HL-60/S4 (cell line): ENCODE measurements around the gene HDAC4.

Source experiments
- in situ Hi-C: fragments of 300-500 bp; cut with MboI; formaldehyde crosslinking; loops from 2 replicates; pipeline ENCODE4 v1.14.3; 2022; ENCODE audit warnings: low sequenced_read_pairs

Gene HDAC4

DNA sequence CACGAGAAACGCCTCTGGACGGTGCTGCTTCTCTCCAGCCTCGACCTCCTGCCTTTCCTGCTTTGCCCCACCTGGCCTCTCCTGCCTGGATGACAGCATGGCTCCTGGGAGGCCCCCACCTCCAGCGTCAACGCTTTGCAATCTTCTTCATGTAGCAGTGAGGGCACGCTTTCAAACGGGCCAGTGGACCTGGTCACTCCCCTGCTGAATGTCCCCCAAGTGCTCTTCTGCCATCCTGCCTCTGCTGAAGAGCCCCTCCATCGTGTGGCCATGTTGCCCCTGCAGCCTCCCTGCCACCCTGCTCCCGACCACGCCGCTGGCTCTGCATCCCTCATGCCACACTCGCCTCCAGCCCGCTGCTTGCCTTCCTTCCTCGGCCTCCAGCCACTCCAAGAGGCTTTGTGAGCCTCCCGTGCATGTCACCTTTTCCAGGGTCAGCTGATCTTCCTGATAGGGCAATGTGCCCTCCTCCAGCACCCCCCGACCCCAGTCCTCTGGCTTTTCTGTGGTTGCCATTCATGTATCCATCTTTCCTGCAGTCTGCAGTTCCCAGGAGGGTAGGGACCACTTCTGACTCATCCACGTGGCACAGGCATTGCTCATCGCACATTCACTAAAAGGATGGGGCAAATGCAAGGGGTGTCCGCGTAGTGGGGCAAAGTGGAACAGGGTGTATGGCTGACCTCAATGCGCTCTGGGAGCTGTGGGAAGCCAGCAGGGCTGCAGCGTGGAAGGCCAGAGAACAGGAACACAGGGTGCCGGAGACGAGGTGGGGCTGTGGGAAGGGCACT lies 284.2 kb downstream of the HDAC4 start:
- in situ Hi-C loops: no loop called here

DNA sequence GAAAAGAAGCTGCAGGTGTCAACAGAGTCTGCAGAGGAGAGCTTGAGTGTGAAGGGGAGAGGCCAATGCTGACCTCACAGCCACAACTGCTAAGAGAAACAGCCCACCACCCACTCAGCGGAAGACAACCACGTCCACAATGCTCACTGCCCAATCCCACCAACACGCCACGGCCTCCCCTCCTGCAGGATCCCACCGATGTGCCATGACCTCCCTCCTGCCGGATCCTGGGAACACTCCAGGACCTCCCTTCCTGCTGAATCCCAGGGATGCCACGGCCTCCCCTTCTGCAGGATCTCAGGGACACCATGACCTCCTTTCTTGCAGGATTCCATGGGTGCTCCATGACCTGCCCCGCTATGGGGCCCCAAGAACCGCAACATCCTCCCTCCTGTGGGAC lies 285.2 kb downstream of the HDAC4 start:
- in situ Hi-C loops: no loop called here

DNA sequence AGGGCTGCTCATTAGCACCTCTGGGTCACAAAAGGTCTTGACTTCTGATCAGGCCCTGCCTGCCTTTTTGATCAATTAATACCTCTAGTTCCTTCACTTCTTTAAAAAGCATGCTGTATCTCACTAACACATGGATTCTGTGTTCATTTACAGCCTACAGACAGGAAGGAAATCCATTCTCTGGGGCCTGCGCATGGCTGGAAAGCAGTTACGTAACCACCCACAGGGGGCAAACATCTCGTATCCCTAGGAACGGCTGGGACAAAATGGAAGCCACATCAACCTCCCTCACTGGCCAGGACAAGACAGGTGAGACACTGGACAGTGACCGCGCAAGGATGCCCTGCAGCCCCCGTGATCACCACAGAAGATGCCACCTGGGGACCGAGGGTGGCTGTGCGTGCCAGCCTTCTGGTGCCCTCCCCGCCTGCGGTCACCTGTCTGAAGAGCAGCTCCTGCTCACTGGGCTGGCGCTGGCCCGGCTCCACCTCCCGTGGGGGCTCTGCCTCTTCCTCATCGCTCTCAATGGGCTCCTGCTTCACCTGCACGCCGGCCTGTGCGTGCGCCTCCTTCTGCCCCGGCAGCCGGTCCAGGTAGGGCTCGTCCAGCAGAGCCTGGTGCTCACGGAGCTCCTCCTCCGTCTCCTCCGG lies 286.1 kb downstream of the HDAC4 start:
- in situ Hi-C loops: no loop called here

- in situ Hi-C loops: no loop called here
Observed at GRCh38 chr2:239114119-239114581, 286.7 kb downstream of the HDAC4 start.

GRCh38 chr2:239113615-239114014 lies 287.2 kb downstream of the HDAC4 start:
- in situ Hi-C loops: no loop called here

DNA sequence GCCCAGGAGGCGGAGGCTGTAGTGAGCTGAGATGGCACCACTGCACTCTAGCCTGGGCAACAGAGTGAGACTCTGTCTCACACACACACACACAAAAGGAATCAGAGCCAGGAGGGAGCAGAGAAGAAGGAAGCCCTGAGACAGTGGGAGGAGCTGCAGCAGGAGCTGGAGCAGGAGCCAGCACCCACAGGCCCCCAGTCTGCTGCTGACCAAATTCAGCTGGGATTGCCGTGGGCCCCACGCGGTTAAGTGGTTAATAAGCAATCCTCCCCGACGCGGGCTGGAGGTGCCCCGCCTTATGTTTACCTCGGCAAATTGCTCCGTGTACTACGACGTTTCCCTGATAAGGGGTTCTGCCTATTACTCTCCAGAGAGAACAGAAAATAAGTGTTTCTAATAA lies 287.6 kb downstream of the HDAC4 start:
- in situ Hi-C loops: no loop called here

- in situ Hi-C loops: no loop called here
Observed at GRCh38 chr2:239112127-239112774, 288.6 kb downstream of the HDAC4 start.

DNA sequence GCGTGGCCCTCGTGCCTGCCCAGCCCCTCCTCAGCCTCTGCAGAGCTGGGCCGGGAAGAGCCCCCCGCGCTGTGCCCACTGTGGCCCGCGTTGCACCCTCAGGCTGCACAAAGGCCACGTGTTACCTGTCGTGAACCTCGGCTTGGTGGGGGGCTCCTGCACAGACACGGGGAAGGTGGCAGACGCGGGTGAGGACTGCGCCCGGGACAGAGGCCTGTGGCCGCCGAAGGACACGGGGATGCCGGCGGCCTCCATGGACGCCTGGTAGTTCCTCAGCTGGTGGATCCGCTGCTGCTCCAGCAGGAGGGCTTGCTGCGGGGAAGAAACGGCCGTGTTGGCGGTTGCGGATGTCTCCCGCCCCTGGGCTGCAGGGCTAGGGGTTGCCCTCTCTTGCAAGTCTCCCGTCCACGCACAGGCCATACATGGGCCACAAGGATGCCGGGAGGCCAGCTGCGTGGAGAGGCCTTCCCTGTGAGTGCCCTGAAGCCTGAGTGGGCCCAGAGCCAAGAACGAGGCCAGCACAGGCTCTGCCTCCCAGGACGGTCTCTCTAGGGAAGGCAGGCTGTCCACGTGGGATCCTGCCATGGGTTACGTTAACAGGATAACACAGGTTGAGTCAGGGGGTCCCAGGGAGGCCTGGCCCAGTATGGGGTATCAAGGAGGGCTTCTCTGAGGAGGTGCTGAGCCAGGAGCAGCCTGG lies 289.3 kb downstream of the HDAC4 start:
- in situ Hi-C loops: no loop called here

DNA sequence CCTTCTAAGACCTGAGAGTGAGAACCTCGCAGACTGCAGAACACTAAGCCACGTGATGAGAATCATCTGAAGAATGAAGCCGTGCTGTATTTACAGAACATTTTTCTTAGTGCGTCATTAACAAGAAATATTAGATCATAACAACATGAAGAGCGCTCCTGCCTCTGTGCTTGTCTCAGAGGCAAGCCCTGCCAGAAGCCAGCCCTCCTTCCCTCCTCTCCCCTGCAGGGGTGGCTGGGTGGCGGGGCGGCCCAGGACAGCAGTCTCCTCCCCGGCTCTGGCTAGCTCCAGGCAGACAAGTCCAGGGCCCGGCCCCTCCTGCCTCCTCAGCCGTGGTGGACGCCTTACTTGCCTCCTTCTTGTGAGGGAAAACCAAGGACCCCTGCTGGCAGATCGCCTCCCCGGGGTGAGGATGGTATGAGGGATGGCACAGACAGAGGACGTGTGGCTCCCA lies 290.2 kb downstream of the HDAC4 start:
- in situ Hi-C loops: no loop called here

DNA sequence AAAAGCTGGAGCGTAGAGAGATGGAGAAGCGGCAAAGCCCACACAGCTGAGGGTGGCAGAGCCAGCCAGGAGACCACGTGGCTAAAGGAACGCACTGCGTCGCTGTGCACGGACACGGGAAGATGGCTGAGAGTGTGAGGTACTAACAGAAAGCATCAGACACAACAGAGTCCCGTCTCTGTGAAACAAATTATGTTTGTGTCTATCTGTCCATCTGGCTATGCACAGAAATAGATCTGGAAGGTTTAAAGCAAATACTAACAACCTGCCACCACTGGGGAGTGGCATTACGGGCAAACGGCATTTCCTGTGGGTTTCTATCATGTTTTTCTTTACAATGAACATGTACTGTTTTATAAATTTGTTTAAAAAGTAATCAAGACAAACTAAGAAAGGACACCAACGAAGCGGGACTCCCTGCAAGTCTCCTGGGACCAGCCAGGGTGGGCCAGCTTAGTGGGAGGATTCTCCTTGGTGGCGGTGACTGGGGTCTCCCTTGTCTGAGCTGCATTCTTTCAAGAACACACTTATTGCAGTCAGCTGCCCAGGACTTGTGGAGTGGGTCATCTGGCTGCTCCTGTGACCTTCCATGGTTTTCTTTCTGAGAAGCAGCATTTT lies 290.8 kb downstream of the HDAC4 start:
- in situ Hi-C loops: no loop called here

DNA sequence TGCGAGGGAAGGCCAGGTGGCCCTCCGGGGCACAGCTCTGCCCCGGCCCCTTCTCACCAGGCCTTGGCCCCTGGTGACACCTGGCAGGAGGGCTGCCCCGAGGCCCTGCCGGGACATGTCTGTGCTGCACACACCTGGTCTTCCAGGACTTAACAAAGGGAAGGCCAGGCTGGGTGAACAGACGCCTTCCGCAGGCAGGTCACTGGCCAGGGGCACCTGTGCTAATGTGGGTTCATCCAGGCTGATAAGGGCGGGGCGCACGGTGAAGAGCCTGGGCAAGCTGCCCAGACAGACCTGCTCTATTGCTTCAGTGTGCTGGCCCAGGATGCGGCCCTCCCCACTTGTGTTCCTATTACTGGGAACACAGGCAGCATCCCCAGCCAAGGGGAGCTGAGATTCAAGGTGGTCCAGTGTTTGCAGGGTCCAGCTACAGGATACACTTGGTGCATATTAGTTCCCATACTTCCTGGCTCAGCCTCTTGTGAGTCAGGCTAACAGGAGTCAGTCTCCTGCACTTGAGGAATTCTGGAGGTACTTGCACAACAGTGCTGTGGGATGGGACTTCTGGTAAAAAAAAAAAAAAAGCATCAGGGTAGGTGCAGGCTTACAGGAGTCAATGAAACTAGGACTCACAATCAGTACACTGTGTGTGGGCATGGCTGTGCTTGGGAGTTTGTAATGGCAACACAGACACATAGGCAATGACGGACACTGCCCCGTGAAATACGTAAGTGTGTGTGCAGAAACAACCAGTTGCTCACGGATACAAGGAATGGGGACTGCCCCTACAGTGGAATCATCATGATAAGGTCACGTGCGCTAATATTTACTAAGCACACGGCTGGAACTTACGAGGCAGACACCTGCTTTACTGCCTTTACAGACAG lies 291.5 kb downstream of the HDAC4 start:
- in situ Hi-C loops: no loop called here

DNA sequence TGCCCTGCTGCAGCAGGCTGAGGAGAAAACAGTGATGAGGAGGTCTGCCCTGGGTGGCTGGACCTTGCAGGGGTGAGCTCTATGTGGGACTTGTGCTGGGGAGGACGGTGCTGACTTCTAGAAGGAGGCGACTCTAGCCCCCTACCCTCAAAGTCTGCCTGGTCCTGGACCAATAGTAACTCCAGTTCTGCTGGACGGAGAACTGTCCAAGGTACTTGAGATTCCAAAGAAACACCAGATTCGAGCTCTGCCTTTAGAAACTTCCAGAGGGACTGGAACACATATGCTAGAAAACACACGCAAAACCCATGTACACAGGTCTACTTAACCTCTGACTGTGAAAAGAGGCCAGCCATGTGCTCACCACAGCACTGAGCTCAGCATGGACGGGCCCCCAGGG lies 292.4 kb downstream of the HDAC4 start:
- in situ Hi-C loops: no loop called here

DNA sequence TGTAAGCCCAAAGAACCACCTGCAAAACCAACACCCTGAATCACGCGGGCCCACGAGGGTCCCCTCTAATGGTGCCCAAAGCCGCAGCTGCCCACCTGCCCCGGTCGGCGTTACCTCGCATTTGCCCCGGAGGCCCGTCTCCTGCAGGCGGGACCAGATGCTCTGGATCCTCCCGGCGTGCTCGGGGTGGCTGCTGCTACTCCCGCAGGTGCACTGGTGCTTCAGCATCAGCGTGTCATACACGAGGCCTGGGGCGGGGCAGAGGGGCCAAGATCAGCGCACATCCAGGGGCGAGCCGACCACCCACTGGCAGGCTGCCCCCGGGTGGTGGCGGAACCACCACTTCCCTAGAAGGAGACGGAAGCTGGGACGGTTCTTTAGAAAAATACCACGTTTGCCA lies 292.9 kb downstream of the HDAC4 start:
- in situ Hi-C loops: no loop called here

DNA sequence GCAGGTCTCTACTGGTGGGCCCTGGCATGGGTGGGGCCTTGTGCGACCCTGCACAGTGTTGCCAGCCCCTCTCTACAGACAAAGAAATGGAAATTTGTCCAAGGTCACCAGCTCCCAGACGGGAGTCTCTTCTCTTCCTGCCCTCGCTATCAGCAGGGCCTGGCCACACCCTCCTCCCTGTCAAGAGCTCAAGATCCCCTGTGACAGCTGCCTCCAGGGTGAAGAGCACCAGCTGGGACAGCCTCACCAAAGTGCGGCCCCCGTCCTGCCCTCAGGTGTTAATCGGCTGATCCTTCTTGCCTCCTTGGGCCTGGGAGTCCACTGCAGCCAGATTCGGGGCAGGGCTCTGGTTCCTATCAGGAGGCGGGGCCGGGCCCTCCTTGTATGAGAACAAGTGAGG lies 293.9 kb downstream of the HDAC4 start:
- in situ Hi-C loops: no loop called here

GRCh38 chr2:239106314-239106908 lies 294.4 kb downstream of the HDAC4 start:
- in situ Hi-C loops: no loop called here

DNA sequence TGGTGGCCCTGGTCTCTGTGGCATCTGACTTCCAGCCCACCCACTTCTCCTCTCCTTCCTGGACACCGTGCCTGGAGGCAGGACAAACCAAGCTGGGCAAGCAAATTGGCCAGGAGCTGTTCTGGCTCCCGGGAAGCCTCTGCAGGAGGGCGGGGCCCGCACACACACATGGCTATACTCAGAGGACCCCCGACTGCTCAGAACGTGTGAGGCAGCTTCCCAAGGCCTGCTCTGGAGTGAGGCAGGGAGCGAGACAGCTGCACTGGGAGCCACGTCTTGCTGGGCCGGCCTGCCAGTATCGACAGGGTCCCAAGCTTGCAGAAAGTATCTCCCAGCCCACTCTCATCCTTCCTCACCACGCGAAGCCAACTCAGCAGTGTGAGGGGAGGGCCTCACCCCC lies 295.6 kb downstream of the HDAC4 start:
- in situ Hi-C loops: no loop called here

- in situ Hi-C loops: no loop called here
Observed at GRCh38 chr2:239104800-239105199, 296.0 kb downstream of the HDAC4 start.

DNA sequence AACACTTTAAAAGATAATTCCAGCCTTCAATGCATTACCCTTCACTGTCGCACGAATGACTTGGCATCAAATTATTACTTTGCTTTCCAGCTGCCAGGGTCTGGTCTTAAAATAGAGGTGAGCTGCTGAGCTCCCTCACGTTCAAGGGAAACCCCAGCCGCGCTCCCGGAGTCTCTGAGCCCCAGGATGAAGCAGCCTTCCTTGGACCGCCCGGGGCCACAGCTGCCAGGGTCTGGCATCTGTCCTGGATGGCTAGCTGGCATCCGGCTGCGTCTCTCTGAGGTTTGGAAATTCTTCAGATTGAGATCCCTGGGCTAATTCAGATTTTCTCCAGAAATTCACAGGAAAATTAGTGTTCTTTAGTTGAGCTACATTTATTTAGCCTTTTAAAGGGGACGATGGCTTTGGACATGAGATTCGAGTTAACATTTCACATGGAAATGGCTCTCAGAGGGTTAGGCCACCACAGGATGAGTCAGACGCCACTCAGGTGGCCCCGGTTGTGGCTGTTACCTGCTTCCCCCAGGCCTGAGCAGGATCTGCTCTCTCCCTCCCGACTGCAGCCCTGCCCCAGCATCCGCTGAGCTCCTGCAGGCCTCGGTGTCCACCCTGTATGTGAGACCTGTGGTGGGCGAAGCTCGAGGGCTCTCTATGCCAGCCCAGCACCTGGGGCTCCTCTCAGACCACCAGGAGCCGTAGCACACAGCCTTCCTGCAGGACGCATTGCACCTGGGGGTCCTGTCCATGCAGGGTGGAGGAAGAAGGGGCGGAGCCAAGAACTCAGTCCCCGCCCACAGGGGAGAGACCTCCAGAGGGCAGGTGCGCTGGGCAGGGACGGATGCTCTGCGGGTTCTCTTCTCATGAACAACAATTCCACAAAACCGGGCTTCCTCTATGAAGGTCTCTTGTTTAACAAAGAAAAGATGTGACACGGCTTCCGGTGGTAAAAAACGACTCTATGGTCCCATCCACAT lies 297.4 kb downstream of the HDAC4 start:
- in situ Hi-C loops: no loop called here
